ENCODE measurements around the gene SYT12. TPM values are rescaled to one million over a fixed set of nuclear protein-coding genes. Genes with fewer than 3 reads are reported as not detected.

Gene SYT12
- total and polyA plus RNA-seq, 2 of the 13 experiments (the other 11 are each of a cell fraction or from before 2014, with no cell fraction given), result 0.01 to 0.02 TPM

DNA sequence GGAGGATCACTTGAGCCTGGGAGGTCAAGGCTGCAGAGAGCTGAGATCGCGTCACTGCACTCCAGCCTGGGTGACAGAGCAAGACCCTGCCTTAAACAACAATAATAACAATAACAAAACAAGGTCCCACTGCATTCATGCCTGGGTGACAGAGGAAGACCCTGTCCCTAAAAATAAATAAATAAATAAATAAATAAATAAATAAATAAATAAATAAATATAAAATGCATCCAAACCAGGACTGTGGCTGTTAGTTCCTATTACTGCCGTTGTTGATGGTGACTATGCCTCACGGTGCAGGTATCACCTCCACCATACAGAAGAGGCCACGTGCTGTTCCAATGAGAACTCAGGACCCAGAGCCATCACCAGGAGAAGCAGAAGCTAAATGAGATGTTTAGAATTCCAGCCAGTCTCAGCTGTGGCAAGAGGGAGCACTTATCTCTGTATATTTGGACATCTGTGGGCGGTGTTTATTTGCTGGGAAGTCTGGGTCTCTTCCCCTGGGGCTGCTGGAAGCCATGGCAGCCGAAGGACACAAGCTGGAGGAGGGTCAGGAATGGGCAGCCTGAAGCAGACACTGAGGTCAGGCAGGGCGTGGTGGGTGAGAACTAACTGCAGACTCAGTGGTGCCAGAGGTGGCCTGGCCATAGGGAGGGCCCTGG, 26.2 kb upstream of the SYT12 start (continued):
- TF ChIP-seq EZH2 (conservative IDR thresholded peaks at IDR 0.05; ENCODE audit: low read depth, low read length) (no peak), FIP1L1 (IDR thresholded peaks at IDR 0.05; ENCODE audit: borderline replicate concordance, insufficient read depth, low read depth, low read length) (no peak), RCOR2 (CRISPR knock-in tag; IDR thresholded peaks at IDR 0.05) (peak; percentile 33; the same call in 1 of the 2 replicates), YY1 (IDR thresholded peaks at IDR 0.05; ENCODE audit: insufficient read depth, insufficient replicate concordance, low read depth, low read length) (peak; percentile 18), PPARG (CRISPR knock-in tag; conservative IDR thresholded peaks at IDR 0.05) (0 out of 2 replicates have a peak, but pooled peaks have one; percentile 22), ONECUT2 (CRISPR knock-in tag; IDR thresholded peaks at IDR 0.05) (no peak), ZNF30 (CRISPR knock-in tag; IDR thresholded peaks at IDR 0.05) (no peak), NRL (CRISPR knock-in tag; IDR thresholded peaks at IDR 0.05; ENCODE audit: borderline replicate concordance) (no peak), CHD2 (IDR thresholded peaks at IDR 0.05; ENCODE audit: low read depth, low read length) (no peak), EP300 (IDR thresholded peaks at IDR 0.05; ENCODE audit: low read depth in 2 of 2, low read length in 2 of 2) (peak in 1 of 2 experiments; percentile 47; a peak in 1 of 4 replicates), EP300 (CRISPR knock-in tag; IDR thresholded peaks at IDR 0.05; ENCODE audit: borderline replicate concordance) (peak; percentile 42; the same call in 1 of the 2 replicates), ZKSCAN1 (IDR thresholded peaks at IDR 0.05; ENCODE audit: low read length) (no peak), ZSCAN31 (CRISPR knock-in tag; IDR thresholded peaks at IDR 0.05; ENCODE audit: low read depth) (no peak), SMYD3 (CRISPR knock-in tag; IDR thresholded peaks at IDR 0.05) (no peak), NR2C2 (CRISPR knock-in tag; IDR thresholded peaks at IDR 0.05; ENCODE audit: borderline replicate concordance) (no peak)
- TF ChIP-seq, protein P1, sequence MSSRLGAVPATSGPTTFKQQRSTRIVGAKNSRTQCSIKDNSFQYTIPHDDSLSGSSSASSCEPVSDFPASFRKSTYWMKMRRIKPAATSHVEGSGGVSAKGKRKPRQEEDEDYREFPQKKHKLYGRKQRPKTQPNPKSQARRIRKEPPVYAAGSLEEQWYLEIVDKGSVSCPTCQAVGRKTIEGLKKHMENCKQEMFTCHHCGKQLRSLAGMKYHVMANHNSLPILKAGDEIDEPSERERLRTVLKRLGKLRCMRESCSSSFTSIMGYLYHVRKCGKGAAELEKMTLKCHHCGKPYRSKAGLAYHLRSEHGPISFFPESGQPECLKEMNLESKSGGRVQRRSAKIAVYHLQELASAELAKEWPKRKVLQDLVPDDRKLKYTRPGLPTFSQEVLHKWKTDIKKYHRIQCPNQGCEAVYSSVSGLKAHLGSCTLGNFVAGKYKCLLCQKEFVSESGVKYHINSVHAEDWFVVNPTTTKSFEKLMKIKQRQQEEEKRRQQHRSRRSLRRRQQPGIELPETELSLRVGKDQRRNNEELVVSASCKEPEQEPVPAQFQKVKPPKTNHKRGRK (CRISPR knock-in tag; IDR thresholded peaks at IDR 0.05), result no peak
- TF ChIP-seq, protein P2, sequence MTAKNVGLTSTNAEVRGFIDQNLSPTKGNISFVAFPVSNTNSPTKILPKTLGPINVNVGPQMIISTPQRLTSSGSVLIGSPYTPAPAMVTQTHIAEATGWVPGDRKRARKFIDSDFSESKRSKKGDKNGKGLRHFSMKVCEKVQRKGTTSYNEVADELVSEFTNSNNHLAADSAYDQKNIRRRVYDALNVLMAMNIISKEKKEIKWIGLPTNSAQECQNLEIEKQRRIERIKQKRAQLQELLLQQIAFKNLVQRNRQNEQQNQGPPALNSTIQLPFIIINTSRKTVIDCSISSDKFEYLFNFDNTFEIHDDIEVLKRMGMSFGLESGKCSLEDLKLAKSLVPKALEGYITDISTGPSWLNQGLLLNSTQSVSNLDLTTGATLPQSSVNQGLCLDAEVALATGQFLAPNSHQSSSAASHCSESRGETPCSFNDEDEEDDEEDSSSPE (CRISPR knock-in tag; IDR thresholded peaks at IDR 0.05), result no peak
- TF ChIP-seq, protein P3, sequence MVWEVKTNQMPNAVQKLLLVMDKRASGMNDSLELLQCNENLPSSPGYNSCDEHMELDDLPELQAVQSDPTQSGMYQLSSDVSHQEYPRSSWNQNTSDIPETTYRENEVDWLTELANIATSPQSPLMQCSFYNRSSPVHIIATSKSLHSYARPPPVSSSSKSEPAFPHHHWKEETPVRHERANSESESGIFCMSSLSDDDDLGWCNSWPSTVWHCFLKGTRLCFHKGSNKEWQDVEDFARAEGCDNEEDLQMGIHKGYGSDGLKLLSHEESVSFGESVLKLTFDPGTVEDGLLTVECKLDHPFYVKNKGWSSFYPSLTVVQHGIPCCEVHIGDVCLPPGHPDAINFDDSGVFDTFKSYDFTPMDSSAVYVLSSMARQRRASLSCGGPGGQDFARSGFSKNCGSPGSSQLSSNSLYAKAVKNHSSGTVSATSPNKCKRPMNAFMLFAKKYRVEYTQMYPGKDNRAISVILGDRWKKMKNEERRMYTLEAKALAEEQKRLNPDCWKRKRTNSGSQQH (CRISPR knock-in tag; IDR thresholded peaks at IDR 0.05; ENCODE audit: low read depth), result no peak
- TF ChIP-seq, protein P4, sequence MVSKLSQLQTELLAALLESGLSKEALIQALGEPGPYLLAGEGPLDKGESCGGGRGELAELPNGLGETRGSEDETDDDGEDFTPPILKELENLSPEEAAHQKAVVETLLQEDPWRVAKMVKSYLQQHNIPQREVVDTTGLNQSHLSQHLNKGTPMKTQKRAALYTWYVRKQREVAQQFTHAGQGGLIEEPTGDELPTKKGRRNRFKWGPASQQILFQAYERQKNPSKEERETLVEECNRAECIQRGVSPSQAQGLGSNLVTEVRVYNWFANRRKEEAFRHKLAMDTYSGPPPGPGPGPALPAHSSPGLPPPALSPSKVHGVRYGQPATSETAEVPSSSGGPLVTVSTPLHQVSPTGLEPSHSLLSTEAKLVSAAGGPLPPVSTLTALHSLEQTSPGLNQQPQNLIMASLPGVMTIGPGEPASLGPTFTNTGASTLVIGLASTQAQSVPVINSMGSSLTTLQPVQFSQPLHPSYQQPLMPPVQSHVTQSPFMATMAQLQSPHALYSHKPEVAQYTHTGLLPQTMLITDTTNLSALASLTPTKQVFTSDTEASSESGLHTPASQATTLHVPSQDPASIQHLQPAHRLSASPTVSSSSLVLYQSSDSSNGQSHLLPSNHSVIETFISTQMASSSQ (IDR thresholded peaks at IDR 0.05; ENCODE audit: low read depth), result no peak
- TF ChIP-seq, protein P4 (CRISPR knock-in tag; IDR thresholded peaks at IDR 0.05; ENCODE audit: borderline replicate concordance), result no peak

Measured in HepG2 (cell line).